ENCODE data around the gene SHROOM4.

GRCh38 chrX:50852524-50852923, 38.5 kb upstream of the SHROOM4 start:
- no peak for TF ChIP-seq CTCF (IDR thresholded peaks at IDR 0.05; ENCODE audit: insufficient read depth, low read depth, low read length)
- no peak for TF ChIP-seq EZH2 (IDR thresholded peaks at IDR 0.05; ENCODE audit: insufficient read depth, low read length)

Measured in astrocyte (in vitro differentiated cells and primary cell).